HG02678 (cell line): Measurements from ENCODE around the gene OTOP1.
"Not testable (repeated sequence)": the region's sequence is repeated elsewhere in the genome, so short reads cannot be mapped to it uniquely, and the experiment has no call there.

Experiments
- ATAC-seq: cut with Tn5 transposase; IDR thresholded peaks from one replicate; pipeline ENCODE4 v1.9.1; 2021; ENCODE audit warnings: mild to moderate bottlenecking, moderate library complexity; ENCODE audit not compliant: unreplicated experiment

Gene OTOP1, protein sequence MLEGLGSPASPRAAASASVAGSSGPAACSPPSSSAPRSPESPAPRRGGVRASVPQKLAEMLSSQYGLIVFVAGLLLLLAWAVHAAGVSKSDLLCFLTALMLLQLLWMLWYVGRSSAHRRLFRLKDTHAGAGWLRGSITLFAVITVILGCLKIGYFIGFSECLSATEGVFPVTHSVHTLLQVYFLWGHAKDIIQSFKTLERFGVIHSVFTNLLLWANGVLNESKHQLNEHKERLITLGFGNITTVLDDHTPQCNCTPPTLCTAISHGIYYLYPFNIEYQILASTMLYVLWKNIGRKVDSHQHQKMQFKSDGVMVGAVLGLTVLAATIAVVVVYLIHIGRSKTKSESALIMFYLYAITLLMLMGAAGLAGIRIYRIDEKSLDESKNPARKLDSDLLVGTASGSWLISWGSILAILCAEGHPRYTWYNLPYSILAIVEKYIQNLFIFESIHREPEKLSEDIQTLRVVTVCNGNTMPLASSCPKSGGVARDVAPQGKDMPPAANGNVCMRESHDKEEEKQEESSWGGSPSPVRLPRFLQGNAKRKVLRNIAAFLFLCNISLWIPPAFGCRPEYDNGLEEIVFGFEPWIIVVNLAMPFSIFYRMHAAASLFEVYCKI

DNA sequence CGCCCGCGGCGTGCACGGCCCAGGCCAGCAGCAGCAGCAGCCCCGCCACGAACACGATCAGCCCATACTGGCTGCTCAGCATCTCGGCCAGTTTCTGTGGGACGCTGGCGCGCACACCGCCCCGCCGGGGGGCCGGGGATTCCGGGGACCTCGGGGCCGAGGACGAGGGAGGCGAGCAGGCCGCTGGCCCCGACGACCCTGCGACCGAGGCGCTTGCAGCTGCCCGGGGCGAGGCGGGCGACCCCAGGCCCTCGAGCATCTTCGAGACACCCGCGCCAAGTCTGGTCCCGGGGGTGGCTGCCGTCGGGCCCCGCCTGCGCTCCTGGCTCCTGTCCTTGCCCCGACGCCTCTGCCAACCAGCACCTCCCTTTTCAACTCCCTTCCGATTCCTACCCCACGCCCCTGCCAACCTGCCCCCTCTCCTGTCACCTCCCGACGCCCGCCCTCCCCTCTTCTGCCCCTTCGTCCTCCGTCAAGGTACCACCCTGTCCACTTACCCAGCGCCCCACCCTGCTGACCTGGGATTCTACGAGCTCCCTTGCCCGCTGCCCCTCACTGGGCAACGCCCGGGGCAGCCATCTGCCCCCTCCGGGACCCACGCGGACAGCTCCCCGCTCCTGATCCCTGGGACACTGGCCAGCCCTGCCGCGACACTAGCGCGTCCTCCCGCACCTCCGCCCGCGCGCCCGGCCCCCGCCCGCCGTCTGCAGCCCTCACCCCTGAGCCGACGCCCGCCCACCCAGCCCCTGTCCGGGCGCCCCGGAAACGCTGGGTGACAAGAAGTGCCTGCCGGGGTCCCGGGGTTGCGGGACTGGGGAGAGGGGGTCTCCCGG is at the start of gene OTOP1:
Gene OTOP1, minus strand, starts transcription at position 324 of the 833 bp plus-strand sequence. Its CDS starts 65 bp downstream, at position 259.
- ATAC-seq = no peak

DNA sequence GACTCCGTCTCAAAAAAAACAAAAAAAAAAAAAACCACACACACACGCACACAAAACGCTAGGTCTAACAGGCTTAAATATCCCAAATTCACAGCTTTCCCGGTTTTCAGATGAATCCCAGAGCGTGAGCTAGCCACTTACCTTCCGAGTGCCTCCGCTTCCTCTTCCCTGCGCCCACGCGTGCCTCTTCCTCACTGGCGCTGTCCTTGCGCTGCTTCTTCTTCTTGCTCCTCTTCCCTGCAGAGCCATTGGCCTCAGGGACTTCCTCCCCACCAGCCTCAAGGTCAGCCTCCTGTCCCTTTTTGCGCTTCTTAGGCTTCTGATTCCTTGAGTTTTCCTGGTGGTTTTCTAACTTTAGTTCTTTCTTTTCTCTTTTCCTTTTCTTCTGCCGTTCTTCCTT is 47.5 kb upstream of the OTOP1 start:
- no peak for ATAC-seq

DNA sequence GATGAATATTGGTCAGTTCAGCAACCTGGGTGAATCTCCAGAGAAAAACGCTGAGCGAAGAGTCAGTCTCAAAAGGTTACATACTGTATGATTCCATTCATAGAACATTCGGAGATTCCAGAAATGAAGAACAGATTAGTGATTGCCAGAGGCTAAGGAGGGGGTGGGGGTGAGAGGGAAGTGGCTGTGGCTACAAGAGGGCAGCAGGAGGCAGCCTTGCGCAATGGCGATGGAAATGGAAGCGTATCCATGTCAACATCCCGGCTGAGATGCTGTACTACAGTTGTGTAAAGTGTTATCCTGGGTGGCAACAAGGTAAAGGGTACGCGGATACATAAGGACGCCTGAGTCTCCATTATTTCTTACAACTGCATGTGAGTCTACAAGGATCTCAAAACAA is 45.2 kb upstream of the OTOP1 start:
- ATAC-seq = no peak

DNA sequence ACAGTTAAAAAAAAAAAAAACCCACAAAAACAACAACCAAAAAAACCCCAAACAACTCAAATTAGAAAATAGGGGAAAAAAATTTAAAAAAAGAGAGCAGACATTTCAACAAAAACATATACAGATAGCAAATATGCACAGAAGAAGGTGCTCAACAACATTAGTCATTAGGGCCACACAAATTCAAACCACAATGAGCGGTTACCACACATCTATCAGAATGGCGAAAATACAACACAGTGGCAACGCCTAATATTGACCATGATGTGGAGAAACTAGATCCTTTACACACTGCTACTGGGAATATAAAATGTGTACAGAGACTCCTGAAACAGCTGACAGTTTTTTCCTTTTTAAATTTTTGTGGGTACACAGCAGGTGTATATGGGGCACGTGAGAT is 43.8 kb upstream of the OTOP1 start:
- ATAC-seq = no peak

DNA sequence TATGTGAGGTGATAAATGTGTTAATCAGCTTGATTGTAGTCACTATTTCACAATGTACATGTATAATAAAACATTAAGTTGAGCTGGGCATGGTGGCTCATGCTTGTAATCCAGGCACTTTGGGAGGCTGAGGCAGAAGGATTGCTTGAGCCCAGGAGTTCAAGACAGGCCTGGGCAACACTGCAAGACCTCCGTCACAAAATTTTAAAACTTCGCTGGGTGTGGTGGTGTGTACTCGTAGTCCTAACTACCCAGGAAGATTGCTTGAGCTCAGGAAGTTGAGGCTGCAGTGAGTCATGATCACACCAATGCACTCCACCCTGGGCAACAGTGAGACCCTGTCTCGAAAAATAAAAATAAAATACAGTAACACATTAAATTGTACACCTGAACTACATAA is 43.1 kb upstream of the OTOP1 start:
- ATAC-seq = no peak

DNA sequence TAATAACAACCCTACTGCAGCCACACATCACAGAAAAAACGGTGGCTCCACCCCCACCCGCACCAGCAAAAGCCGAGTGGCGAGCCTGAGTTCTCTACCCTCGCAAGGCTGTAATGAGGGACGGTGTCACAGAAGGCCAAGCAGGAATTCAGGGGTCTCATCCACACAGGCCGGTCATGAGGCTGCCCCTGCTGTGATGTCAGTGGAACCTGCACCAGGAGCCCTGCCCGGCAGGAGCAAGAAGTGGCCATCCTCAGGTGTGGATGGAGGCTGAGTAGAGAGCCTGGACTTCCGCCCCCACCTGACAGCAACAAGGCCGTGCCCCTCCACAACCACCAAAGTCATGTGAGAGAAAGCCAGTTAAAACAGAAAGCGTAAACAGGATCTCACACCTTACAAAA is 42.6 kb upstream of the OTOP1 start:
- ATAC-seq = no peak

DNA sequence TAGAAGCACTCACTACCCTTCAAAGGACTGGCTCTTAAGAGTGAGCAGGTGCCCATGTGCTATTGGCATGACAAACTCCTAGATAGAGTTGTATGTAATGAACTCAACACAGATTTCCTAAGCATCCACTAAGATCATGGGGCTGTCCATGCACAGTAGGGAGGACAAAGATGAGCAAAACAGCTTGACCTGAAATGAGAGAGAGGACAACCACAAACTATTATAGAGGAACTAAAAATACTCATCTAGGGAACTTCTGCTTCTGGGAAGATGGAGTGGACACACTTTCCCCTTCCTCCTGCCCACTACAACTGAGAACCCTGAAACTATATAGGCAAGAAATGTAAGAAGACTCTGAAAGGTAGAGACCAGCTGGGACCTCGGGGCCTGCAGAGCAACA is 42.0 kb upstream of the OTOP1 start:
- ATAC-seq = no peak

DNA sequence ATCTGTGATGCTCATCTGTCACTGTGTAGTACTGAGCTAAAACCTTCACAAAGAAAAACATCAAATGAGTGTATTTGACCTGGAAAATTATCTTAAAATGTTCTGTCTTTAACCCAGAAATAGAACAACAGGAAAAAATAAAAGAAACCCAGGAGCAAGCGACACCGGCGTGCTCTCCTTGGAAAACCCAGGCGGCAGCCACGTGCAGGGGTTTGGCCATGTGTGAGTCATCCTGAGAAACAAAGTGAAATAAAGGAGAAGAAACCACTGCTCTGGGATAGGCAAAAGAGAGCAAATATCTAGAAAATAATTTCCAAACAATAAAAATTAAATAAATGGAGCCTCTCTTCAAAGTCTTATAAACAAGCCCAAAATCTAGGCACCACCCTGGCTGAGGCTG is 41.3 kb upstream of the OTOP1 start:
- ATAC-seq = no peak

DNA sequence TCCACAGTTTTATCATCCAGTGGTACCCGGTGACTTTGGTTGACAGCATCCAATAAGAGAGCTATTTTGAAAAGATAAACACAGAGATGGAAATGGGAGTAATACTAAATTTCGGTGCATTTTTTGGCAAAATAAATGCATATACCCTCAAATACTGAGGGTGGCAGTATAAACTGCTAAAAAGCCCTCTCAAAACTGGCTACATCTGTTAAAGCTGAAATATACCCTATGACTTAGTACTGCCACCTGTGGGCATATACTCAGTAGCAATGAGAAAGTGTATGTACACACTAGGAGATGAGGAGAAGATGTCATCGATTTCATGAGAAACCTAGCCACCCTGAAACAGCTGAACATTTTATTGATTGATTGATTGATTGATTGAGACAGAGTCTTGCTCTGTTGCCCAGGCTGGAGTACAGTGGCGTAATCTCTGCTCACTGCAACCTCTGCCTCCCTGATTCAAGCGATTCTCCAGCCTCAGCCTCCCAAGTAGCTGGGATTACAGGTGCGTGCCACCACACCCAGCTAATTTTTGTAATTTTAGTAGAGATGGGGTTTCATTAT is 33.5 kb upstream of the OTOP1 start:
- peak; percentile 65 for ATAC-seq

DNA sequence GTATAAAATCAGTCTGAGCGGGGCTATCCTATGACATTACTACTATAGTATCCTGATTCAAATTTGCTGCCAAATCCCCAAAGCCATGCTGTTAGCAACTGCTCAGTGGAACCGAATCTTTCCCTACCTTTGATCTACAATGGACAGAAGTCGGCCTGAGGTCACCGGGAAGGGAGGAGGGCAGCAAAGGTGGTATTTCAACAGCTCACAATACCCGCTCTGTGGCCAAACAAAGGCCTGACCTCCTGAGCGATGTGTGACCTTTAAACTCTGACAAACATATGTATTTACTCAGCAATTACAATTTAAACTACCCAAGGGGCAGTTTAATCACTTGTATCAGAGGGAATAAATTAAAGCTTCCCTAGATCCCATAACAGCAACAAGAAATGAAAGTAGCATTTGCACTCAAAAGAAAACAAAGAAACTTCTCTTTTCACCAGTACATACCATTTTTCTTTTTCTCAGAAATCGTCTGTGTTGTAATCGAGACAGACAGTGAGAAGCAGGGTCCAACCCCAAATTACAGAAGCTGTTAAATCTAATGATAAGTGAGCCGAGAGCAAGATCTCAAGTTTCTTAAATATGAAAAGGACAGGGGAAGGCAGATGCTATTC is 32.9 kb upstream of the OTOP1 start:
- no peak for ATAC-seq

DNA sequence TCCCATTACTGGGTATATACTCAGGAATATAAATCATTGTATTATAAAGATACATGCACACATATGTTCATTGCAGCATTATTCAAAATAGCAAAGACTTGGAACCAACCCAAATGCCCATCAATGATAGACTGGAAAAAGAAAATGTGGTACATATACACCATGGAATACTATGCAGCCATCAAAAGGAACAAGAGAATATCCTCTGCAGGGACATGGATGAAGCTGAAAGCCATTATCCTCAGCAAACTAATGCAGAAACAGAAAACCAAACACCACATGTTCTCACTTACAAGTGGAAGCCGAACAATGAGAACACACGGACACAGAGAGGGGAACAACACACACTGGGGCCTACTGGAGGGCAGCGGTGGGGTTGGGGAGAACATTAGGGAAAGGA is 31.0 kb upstream of the OTOP1 start:
- ATAC-seq = not testable (repeated sequence)

DNA sequence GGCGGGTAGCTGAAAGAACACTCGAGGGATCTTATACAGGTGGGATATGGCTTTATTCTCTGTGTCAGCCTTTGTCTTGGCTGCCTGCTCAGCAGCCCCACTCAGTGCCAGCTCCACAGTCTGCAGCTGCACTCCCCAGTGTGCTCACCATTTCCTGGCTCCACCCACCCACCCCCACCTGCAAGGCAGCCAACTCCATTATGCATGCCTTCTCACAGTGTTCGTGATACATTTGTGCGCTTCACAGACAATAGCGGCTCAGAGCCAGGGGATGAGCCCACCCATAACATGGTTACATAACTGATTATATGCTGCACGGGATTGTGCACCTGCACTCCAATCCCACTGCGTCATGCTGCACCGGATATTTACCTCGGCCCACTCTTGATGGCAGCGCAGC is 30.1 kb upstream of the OTOP1 start:
- ATAC-seq = no peak

DNA sequence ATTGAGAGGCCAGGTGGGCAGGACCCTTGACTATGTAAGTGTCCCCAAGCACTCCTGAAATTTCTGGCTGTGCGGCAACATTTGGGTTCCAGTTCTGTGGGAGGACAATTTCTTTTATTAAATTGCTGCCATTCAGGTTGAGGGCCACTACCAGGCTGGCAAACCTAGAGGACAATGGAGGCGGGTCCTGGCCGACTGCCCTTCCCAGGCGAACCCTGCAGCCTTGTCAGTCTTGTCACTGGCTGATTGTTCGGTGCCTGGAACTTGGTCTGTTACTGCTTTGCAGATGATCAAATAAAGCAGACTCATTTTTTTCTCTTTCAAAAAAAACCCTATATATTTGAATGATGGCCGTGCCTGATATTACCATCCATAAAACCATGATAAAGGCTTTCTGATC is 27.9 kb upstream of the OTOP1 start:
- no peak for ATAC-seq

DNA sequence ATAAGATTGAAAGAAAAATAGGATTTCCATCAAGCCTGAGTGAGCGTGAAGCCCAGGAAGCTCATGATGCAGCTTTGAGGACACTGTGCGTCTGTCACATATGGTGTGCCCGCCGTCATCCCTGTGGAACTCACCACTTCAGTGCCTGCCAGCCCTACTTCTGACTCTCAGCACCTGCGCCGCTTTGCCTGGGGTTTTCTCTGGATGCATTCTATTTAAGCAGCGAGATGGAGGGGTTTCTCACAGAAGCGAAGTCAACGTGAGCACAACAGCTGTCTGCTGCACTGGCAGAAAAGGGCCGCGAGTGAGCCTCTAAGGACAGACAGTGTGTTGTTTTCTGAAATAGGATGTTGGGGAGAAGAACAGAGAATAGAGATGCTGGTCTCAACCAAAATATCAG is 27.5 kb upstream of the OTOP1 start:
- ATAC-seq = no peak

DNA sequence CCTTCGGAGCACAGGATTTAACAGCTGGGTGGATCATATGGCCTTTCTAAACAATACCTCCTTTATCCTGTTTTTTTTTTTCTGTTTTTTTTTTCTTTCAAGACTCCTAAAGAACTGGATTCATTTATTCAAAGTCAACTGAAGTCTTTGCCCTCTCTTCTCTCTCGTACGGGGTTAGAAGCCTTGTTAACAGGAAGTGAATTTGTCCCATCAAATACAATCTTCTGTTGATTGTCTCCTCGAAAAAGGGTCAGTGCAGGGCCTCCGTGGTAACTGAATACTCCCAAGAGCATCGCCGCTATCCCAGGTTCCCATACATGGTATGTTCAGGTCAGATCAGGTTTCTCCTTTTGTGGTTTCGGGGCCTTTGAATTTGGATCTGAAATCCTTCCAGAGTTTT is 23.1 kb upstream of the OTOP1 start:
- ATAC-seq = no peak

DNA sequence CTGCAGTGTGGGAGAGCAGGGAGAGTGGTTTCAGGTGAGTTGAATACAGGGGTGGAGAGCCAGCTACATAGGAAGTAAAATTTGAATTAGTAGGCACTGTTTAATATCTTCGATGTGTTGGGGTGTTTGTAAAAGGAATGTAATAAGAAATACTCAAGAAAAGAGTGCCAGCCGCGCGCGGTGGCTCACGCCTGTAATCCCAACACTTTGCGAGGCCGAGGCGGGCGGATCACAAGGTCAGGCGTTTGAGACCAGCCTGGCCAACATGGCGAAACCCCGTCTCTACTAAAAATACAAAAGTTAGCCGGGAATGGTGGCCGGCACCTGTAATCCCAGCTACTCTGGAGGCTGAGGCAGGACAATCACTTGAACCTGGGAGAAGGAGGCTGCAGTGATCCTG is 22.6 kb upstream of the OTOP1 start:
- not testable (repeated sequence) for ATAC-seq

DNA sequence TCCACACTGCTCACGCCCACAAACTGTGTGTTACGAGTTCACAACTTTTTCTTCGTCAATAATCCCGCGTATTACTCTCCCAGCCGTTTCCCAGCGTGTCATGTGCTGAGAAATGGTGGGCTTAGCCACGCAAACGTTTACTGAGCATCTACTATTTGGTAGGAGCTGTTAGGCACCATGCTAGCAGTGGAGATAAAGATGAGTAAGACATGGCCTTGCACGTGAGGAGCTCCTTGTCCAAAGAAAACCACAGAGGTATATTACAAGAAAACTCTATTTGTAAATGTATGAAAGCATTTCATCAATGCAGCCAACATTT is 22.1 kb upstream of the OTOP1 start:
- no peak for ATAC-seq

DNA sequence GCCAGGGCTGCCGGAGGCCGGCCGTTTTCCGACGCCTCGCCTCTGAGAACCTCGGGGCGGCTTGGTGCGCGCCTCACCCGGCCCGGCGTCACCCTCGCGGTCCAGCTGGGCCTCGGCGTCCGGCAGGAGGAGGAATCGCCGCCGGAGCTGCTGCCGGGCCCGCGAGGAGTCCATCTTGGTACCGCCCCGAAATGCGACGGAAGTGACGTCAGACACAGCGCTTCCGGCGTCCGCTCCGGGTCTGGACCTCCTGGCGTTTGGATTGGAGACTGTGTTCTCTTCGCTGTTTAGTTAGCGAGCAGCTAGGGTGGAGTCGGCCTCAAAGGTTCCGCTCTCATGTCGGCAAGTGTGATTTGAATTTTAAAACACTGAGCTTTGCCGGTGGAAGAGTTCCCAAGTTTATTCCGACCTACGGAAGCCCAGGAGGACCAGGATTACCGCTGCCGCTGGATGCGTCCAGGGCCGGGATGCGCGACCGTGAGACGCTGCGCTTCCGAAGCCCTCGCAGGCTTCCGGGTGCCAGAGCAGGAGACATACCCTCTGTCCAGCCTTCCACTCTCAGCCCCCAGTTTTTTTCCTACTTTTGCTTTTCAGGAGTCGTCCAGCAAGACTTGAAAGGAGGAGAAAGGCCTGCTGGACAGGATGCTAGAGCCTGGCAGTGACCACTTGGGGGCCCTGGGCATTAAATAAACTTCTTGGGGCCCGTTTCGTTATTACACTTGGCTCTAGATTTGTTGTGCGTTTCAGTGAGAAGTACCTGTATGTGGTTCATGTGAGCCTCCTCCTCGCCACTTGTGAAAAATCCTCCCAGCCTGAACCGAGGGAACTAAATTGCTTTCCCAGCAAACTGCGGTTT is 21.5 kb upstream of the OTOP1 start, which contains the start of gene TMEM128:
Gene TMEM128, minus strand, starts transcription at position 195 of the 856 bp plus-strand sequence. Its CDS starts 21 bp downstream, at position 174.
- peak; percentile 98 for ATAC-seq

DNA sequence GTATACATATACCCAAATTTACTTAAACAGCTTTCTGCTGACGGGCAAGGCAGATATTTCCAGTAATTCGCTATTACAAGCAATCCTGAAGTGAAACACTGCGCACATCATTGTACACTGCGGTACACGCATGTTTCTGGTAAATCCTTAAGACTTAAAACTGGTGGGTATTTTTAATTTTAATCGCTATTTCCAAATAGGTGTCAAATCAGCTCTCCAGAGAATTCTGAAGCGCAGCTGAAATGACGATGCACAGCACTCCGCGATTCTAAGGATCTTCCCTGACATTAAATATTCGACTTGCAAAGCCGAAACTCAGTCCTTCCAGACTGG is 20.9 kb upstream of the OTOP1 start:
- ATAC-seq = peak; percentile 5

DNA sequence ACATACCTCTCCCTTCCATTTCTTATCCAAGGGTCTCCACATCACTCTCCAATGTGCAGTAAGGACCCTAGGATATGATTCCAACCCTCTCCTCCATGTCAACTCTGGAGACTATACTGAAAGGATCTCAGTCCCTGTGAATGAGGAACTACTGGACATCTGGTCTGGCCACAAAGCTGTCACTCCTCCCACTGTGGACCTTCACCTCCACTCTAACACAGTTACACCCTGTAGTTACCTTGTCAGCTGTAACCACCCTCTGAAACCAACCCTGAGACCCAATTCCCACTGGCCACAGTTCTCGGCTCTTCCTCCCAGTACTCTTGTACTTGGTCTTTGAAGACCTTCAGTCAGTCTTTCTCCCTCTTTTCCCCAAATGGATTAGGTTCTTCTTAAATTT is 18.4 kb upstream of the OTOP1 start:
- ATAC-seq = no peak
